GM21786 (cell line): ENCODE measurements around the gene CNTN4.

ENCODE experiments used
- ATAC-seq: cut with Tn5 transposase; IDR thresholded peaks from one replicate; pipeline ENCODE4 v1.9.1; 2021; ENCODE audit not compliant: unreplicated experiment

Gene CNTN4

DNA sequence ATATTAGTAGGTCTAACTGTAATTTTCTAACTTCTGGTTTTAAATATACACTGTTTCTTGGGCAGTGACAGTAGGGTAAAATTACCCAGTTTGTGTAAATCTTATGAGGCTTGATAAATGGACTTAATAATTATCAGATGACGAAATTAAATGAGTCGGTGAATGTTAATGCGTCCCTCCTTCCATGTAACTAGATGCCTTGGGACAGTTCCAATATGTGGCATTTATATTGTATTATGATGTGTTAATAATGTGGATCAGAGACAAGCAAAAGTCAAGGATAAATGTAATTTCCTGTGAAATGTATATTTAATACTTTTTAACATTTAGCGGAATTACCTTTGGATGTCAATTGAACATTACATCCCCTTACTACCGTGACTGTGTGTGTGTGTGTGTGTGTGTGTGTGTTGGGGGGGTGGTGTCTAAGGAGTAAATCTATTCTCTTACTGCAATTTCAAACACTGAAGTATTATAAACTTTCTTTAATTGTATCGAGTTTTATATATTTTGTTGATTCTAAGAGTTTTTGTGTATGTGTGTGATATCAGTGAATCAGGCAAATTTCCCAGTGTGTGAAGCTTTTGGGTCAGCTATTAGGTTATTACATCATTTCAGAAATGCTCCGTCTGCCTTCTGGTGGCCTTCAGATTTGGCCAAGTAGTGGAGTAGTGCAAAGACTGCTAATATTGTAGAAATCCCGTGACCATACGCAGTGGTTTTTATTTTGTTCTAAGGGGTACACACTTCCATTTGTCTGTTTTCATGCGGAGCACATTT lies 50.1 kb downstream of the CNTN4 start:
- ATAC-seq: no peak

DNA sequence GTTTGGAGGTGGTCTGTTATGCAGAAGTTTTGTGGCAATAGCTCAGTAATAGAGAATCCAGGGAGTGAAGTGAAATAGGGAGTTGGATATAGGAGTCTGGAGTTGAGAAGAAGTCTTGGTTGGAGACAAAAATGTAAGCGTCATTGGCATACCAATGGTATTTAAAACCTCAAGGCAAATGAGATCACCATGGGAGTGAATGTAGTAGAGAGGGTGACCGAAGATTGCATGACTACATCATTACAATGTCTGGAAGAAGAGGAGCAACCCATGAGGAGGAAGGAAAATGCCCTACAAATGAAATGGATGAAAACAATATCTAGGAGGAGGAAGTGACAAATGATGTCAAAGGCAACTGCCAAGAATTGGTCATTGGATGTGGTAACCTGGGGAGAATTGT lies 54.4 kb downstream of the CNTN4 start:
- no peak for ATAC-seq

DNA sequence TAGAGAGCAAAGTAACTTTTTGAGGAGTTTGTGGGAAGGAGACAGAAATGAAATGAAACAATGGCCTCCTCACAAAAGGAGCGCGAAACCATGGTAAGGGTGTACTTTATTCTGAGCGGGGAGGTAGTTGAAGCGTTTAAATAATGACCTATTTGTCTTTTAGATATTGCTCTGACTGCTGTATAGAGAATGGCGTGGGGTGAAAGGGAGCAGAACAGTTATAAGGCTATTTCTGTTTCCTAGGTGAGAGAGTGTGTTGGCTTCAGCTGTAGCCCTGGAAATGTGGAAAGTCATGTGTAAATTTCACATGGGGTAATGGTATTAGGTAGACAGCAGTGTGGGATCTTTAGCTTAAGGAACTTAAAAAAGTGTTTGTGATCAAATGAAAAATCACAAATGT lies 54.9 kb downstream of the CNTN4 start:
- no peak for ATAC-seq

DNA sequence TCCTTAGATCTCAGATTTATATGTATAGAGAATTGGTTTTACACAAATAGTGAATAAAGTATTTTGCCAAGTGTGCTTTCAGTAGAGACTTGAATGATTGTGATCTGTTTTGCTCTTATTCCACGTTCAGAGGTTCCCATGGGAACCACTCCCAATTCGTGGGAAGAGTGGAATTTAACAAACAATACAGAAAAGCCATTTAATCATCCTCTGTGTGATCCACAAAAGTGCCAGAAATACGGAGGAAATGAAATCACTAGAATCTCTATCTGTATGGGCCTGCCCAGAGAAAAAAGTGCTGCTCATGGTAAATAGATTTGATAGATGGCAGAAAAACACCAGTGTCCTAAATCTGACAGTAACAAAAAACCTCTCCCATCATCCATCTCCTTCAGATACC lies 56.0 kb downstream of the CNTN4 start:
- no peak for ATAC-seq

DNA sequence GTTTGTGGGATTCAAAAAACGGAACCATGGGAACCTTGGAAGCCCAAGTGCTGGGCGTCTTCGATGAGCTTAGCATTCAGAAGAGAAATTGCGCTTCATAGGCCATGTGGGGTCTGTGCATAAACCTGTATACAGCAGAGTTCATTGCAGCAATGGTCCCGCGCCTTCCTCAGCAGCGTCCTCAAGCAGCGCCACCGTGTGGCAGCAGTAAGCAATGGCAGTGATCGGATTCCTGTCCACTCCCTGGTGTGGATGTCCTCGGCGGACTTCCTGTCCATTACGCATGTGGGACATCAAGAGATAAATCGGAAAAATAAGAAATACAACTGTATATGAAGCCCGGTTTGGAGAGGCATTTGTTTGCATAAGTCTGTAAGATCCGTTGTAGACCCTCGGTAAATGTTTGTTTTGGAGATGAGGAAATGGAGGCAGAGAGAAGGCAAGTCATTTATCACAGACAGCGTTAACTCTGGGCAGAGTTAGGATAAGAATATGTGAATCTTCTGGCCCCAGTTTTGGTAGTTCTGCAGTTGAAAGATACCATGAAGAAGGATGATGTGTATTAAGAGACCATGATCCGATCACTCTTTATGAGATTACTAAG lies 57.7 kb downstream of the CNTN4 start:
- peak; percentile 84 for ATAC-seq

DNA sequence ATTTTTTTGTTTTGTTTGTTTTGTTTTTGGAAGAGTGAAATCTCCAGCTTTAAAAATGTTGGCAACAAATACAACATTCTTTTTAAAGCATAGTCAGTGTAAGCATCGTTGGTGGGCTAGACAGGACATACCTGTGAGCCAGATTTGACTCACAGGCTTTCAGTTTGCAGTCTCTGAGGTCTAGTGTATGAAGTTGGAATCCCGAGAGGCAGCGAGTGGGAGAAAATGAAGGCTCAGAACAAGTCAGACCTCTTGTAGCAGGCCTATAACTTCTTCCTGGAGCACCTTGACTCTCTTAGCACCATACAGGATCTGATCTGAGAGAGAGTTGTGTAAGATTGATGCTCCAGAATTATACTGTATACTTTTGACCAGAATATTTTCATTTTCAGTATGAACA lies 60.2 kb downstream of the CNTN4 start:
- no peak for ATAC-seq

DNA sequence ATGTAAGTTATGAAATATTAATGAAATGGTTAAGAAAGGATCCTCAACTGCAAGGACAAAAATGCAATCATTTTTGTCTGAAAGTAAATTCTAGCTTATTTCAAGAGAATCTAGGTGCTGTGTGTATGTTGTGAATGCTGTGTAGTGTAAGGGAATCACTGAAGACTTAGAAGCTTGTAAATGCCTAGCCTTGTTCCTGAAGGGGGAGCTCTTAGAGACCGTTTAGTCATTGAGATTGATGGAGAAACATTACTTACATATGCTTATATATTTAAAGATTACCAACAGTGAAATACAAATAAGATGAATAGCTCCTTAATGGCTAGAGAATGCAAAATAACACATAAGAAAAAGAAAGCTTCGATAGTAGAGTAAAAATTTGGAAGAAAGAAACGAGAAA lies 67.9 kb downstream of the CNTN4 start:
- no peak for ATAC-seq

DNA sequence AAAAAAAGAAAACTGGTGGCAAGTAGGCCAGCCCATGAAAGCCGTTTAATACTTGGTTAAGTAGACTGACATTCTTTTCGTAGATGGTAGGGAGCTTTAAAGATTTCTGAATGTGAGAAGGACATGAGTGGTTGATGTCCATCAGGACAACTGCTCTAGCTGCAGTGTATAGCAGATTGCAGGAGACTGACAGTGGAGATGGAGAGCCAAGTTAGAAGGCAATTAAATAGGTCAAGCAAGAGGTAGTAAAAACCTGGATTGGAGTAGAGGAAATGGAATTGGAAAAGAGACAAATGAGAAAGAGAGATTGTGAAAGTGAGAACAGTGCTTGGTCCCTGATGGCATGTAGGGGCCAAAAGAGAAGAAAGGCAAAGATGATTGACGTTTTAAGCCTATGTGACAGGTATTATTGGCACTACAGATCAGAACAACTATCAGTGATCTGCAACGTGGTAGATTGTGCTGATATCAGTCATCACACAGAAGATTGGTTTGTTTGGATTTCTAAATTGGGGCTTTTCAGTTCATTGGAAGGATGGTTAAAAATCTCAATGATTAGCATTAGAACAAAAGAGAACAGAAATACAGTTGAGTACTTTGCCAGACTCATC lies 74.0 kb downstream of the CNTN4 start:
- ATAC-seq: no peak

DNA sequence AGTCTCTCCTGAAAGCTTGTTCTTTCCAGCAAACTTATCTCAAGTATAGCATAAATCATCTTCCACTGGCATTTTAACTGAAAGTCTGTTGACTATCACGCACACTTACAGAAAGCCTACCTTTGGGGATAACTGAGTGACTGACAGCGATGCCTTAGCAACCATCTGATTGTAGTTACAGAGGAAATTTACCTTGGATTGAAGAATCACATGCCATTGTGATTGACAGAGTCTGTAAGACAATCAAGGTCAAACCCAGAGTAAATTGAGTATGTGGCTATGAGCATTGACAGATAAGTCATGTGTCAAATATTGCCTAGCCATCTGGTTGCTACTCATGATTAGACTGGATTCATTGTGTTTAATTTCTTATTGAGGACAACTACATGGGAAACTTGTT lies 82.0 kb downstream of the CNTN4 start:
- no peak for ATAC-seq

DNA sequence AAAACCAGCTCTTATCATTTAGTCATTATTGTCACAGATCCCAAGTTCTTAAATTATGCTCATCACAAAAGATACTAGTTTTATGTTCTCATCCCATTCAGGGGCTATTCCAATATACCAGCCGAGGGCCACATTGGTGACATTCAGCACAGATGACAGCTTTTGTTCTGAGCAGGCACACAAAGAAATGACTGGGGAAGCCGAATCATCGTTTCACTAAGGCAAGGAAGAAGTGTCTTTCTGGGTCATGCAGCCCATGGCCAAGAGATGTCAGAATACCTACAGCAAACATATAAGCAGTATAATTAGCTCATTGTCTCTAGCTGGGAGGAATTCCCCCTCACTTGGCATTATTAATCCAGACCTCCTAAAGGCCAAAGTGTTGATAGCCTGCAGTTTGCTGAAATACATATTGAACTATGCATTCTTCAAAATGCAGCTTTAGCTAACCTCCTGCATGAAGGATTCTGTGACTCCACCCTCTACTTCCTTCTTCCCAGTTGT lies 100.2 kb downstream of the CNTN4 start:
- no peak for ATAC-seq

DNA sequence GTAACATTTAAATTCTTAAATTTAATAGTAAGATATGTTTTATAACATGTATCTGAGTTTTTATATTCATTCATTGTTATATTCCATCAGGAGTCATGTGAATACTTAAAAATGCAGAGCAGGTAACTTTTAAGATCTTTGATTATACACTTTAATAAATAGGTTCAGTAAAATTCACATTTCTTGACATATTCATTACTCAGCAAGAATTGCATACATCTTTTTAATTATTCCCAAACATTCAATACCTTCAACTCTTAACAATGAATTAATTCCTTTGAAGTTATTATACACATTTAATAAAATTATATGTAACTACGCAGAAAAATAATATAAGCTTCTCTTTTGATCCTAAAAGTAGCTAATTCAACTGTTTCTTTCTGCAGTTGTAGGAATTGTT lies 105.4 kb downstream of the CNTN4 start:
- no peak for ATAC-seq

DNA sequence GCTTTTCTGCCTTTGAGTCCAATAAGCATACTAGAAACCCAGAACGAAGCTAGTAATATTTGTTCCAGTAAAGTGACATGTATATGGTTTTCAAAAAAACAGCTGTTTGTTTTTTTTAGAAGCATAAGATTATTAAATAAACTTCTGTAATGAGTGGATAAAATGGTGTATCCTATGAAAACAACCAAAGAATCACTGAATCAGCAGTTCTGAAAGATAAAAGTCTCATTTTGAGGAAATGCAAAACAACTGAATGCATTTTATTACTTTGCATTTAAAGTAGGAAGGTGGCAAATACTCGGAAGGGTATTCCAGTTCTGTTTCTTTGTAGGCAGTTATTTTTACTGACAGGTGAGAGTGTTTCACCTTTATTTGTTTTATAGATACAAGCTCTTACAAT lies 107.0 kb downstream of the CNTN4 start:
- no peak for ATAC-seq

DNA sequence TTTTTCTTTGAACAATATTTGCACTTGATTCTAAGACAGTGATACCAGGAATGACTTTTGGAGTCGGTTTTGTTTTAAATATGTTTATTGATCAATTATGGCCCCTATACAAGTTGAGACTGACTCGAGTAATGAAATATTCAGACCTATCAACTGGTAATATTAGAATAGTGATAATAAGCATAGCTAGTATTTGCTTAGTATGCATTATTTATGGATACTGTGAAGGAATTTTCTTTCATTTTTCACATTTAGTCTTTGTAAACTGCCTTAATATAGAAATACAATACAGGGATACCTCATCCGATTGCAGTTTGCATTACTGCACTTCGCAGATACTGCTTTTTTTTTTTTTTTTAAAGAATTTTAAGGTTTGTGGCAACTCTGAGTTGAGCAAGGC lies 107.9 kb downstream of the CNTN4 start:
- no peak for ATAC-seq

DNA sequence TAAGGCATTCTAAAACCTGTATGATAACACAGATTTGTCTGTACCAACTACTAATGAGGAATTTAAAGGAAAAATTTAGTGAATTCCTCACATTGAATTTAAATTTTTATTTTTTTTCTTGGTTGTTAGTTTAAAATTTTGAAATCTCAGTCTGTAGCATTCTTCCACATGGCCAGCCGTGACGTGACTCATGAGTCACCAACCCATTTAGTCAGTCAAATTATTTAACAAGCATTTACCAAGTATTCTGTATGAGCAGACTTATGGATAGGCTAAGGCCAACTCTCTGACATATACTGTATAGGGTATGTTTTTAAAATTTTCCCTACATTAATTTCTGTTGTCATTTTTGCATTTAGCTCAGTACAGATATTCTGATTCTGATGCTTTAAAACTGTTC lies 112.9 kb downstream of the CNTN4 start:
- ATAC-seq: no peak

DNA sequence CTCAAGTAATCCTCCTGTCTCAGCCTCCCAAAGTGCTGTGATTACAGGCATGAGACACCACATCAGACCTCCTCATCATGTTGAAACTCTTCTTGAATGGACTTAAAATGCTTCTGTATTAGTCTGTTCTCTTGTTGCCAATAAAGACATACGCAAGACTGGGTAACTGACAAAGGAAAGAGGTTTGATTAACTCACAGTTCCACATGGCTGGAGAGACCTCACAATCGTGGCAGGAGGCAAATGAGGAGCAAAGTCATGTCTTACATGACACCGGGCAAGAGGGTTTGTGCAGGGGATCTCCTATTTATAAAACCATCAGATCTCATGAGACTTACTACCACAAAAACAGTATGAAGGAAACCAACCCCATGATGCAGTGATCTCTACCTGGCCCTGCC lies 113.5 kb downstream of the CNTN4 start:
- no peak for ATAC-seq

DNA sequence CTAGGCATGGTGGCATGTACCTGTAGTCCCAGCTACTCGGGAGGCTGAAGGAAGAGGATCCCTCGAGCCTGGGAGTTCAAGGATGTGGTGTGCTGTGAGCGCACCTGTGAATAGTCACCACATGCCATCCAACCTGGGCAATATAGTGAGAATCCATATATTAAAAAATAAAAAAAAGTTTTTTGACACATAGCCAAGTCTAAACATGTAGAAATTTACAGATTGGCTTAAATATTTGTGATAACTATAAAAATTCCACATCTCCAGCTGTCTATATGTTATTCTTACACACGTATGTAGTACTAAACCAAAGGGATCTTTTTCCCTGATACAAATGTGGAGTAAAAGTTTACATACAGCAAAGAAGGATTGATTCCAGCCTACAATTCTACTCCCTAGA lies 119.7 kb downstream of the CNTN4 start:
- no peak for ATAC-seq

DNA sequence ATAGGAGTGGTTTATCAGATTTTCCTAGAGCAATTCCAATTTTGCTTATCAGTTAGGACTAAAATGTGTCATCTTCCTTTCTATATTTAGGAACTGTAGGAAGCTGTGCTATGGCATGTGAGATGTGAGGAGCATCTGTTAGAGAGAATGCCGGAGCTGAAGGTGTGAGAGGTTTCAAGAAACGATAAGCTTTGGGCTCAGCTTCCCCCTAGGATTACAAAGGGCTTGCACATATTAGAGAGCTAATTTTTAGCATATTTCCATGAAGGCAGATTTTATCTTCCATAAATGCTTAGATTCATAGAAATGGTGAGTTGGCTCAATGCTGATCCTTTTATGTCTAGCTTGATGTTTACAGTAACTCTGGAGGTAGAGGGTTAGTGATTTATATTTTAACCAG lies 120.2 kb downstream of the CNTN4 start:
- ATAC-seq: no peak

DNA sequence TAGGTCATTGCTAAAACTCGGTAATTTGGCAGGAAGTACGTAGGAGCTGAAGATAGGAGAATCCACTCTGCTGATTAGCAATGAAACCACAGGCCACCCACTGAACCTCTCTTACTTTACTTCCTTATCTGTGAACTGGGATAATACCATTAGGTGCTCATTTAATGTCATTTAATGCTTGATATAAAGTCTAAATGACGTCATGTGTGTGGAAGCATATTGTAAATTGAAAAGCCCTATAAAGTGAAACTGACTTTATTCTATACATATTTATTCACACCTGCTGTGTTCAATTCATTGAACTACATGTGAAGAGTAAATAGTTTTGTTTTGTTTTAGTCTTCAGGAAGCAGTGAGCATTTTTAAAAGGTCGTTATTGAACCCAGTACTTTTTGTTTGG lies 137.5 kb downstream of the CNTN4 start:
- ATAC-seq: no peak

DNA sequence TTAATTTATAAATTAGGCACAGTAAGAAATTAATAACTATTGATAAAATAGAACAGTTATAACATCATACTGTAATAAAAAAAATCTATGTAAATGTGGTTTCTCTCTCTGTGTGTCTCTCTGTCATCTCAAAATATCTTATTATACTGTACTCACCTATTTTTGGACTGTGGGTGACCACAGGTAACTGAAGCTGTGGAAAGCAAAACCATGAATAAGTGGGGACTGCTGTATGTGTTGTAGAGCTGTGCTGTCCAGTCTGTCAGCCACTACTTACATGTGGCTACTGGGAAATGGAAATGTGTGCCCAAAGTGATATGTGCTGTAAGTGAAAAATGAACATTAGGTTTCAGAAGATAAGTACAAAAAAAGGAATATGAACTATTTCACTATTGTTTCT lies 145.5 kb downstream of the CNTN4 start:
- ATAC-seq: no peak

DNA sequence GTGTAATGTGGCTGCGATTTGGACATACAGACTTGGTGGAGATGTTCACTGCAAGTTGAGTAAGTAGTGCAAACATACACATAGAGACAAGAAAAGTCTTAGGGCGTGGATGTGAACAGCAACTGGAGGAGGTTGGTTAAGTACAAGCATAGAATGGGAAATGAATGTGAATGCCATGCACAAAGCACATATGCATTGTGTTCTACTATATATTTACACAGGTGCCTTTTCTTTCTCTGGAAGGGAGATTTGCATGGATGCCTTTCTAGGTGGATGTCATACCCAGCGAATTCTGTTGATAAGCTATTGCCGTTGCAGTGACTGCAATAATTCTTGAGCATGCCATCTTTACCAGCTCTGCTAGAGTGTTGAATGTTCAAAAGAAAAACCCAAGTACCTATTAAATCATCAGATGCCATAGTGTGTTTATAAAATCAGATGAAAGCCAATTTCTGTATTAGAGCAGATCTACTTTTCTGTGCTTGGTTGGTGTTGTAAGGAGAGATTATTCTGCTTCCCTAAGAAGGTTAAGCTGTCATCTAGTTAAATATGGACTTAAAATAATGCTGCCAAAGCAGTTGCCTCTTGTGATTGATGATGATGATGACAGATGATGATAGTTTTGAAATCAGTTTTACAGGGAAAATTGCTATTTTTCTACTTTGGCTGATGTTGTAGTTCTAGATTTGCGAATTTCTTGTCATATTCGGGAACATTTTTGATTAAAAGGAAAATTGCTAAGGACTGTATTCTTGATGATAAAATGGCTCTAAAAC lies 148.4 kb downstream of the CNTN4 start:
- no peak for ATAC-seq

DNA sequence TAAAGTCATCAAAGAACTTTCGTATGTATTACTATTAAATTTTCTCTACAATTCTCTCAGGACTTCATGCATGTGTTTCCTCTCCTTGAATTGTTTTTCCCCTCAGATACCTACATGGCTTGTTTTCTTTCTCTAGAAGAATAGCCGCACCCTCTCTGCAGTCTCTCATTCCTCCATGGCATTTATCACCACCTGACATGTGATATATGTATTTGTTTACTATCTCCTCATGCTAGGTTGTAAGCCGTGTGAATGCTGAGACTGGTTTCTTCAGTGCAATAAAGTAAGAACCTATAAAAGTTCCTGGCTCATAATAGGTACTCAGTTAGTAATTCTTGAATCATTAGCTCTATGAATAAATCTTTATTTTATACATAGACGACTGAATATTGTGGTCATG lies 149.2 kb downstream of the CNTN4 start:
- ATAC-seq: no peak

DNA sequence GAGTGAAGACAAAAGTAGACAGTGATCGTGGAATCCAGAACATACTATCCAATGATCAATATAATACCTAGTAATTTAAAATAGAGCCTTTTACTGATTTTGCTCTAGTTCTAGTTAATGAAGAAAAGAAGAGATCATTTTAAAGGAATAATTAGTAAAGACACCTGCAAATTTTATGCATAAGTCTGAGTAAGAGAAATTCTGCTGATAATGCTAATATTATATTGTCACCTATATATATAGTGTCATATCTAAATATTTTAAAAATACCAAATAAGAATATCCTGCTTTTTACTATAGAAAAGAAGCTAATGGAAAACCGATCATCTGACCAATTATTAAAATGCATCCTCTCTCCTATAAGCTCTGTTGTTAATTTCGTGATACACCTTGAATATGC lies 152.1 kb downstream of the CNTN4 start:
- ATAC-seq: no peak
